HepG2 (cell line): ENCODE results near the gene CCNB1IP1. TPM values are rescaled to one million over a fixed set of nuclear protein-coding genes. Genes with fewer than 3 reads are reported as not detected.

Experiments
- AKNA ChIP-seq: sonication (generic); formaldehyde crosslinking; IDR thresholded peaks from 2 replicates; pipeline ENCODE4 v1.4.0; 2020; ENCODE audit warnings: missing genetic modification reagents, borderline replicate concordance
- EP300 ChIP-seq, 3 experiments: sonication (generic) in 1 of 3; formaldehyde crosslinking in 1 of 3; IDR thresholded peaks; 2 replicates each; pipeline versions ENCODE4 v1.5.1 to v1.6.1; 2011 to 2020; ENCODE audit warnings: low read depth in 2 of 3, low read length in 2 of 3, borderline replicate concordance in 1 of 3, improper control_type of control experiment in 1 of 3, mild to moderate bottlenecking in 1 of 3, missing genetic modification reagents in 1 of 3, moderate library complexity in 1 of 3
- FOXK2 ChIP-seq: fragments of 450-650 bp; IDR thresholded peaks from 2 replicates; pipeline ENCODE4 v1.6.1; 2016
- JUN ChIP-seq: sonication (generic); formaldehyde crosslinking; IDR thresholded peaks from 2 replicates; pipeline ENCODE4 v1.4.0; 2020; ENCODE audit warnings: mild to moderate bottlenecking, missing genetic modification reagents
- KAT7 ChIP-seq: IDR thresholded peaks from 2 replicates; pipeline ENCODE4 v1.6.1; 2018; ENCODE audit warnings: borderline replicate concordance, missing compliant biosample characterization
- MLLT10 ChIP-seq: sonication (generic); formaldehyde crosslinking; IDR thresholded peaks from 2 replicates; pipeline ENCODE4 v1.4.0; 2020; ENCODE audit warnings: missing genetic modification reagents
- SIN3B ChIP-seq: fragments of 150-350 bp; IDR thresholded peaks from 2 replicates; pipeline ENCODE4 v1.6.1; 2014; ENCODE audit warnings: low read length
- ZFX ChIP-seq: sonication (generic); formaldehyde crosslinking; IDR thresholded peaks from 2 replicates; pipeline ENCODE4 v1.4.0; 2020; ENCODE audit warnings: mild to moderate bottlenecking, low read depth, missing genetic modification reagents, moderate library complexity
- ZKSCAN1 ChIP-seq: fragments of 150-350 bp; IDR thresholded peaks from 2 replicates; pipeline ENCODE4 v1.6.1; 2014; ENCODE audit warnings: low read length
- ZNF232 ChIP-seq: sonication (generic); formaldehyde crosslinking; IDR thresholded peaks from 2 replicates; pipeline ENCODE4 v1.4.0; 2020; ENCODE audit warnings: missing genetic modification reagents, borderline replicate concordance
- ZNF737 ChIP-seq: sonication (generic); formaldehyde crosslinking; IDR thresholded peaks from 2 replicates; pipeline ENCODE4 v1.5.0; 2020; ENCODE audit warnings: missing genetic modification reagents, mild to moderate bottlenecking, borderline replicate concordance
- ZNF766 ChIP-seq: sonication (generic); formaldehyde crosslinking; IDR thresholded peaks from 2 replicates; pipeline ENCODE4 v1.5.0; 2020; ENCODE audit warnings: missing genetic modification reagents, borderline replicate concordance
- ZNF777 ChIP-seq: sonication (generic); formaldehyde crosslinking; IDR thresholded peaks from 2 replicates; pipeline ENCODE4 v1.4.0; 2020; ENCODE audit warnings: missing genetic modification reagents
- ZNF883 ChIP-seq: sonication (generic); formaldehyde crosslinking; IDR thresholded peaks from 2 replicates; pipeline ENCODE4 v1.5.1; 2020; ENCODE audit warnings: mild to moderate bottlenecking, missing genetic modification reagents; ENCODE audit errors: not compliant biosample characterization
- polyA plus RNA-seq, 8 experiments: library from polyadenylated mRNA; depleted of rRNA in 3 of 8; stranded (reverse) in 7 of 8; unstranded in 1 of 8; fragments of >200 nt; fragmentation: Illumina TruSeq in 4 of 8; extraction: Trizol in 4 of 8; gene quantifications; 2 replicates each; pipeline versions ENCODE4 v1.2.1 to v1.2.3, GENCODE V29; 2011 to 2016; ENCODE audit warnings: low read depth in 4 of 8, missing spikeins in 1 of 8, mixed read lengths in 1 of 8; ENCODE audit not compliant: insufficient read depth in 1 of 8
- total RNA-seq, 5 experiments: library from RNA; depleted of rRNA; stranded (reverse); fragments of >200 nt; fragmentation: Illumina TruSeq; extraction: Trizol; gene quantifications; 2 replicates each; pipeline ENCODE4 v1.2.3, GENCODE V29; 2016; ENCODE audit warnings: low read depth in 1 of 5
- TF ChIP-seq, protein P1 (sequence below), 2 experiments: sonication (generic) in 1 of 2; formaldehyde crosslinking in 1 of 2; IDR thresholded peaks; 2 replicates each; pipeline versions ENCODE4 v1.4.0 to v1.6.1; 2018 to 2020; ENCODE audit warnings: missing genetic modification reagents in 2 of 2, borderline replicate concordance in 1 of 2, low read depth in 1 of 2, mild to moderate bottlenecking in 1 of 2, missing biosample characterization in 1 of 2
- TF ChIP-seq, protein P2 (sequence below): sonication (generic); formaldehyde crosslinking; IDR thresholded peaks from 2 replicates; pipeline ENCODE4 v1.5.0; 2020; ENCODE audit warnings: mild to moderate bottlenecking, missing genetic modification reagents, moderate library complexity
- TF ChIP-seq, protein P3 (sequence below): IDR thresholded peaks from 2 replicates; pipeline ENCODE4 v1.6.1; 2016; ENCODE audit warnings: mild to moderate bottlenecking, missing biosample characterization, missing genetic modification reagents

Gene CCNB1IP1
- total and polyA plus RNA-seq, 2 of the 13 experiments (the other 11 are each of a cell fraction or from before 2014, with no cell fraction given): 98.3 to 125 TPM

GRCh38 chr14:20343092-20343861 lies 10.2 kb upstream of the CCNB1IP1 start, which contains the start of gene PARP2 (continued):
- TF ChIP-seq ZNF737 (CRISPR knock-in tag) (no peak), ZNF766 (no peak; the same call in 1 of the 2 replicates), KAT7 (peak; percentile 87), AKNA (CRISPR knock-in tag) (peak; percentile 74; the same call in 1 of the 2 replicates), FOXK2 (peak; percentile 68; the same call in 1 of the 2 replicates), EP300 (IDR thresholded peaks at IDR 0.05; ENCODE audit: low read depth in 2 of 2, low read length in 2 of 2) (no peak; a peak in 1 of 4 replicates), EP300 (CRISPR knock-in tag; IDR thresholded peaks at IDR 0.05; ENCODE audit: borderline replicate concordance) (peak; percentile 30; the same call in 1 of the 2 replicates), ZNF777 (CRISPR knock-in tag) (0 out of 2 replicates have a peak, but pooled peaks have one; percentile 33), ZFX (CRISPR knock-in tag) (peak; percentile 79), ZNF232 (CRISPR knock-in tag) (peak; percentile 30; the same call in 1 of the 2 replicates), JUN (CRISPR knock-in tag) (peak; percentile 93; the same call in 1 of the 2 replicates), ZNF883 (CRISPR knock-in tag) (no peak), SIN3B (peak; percentile 88), MLLT10 (CRISPR knock-in tag) (no peak), ZKSCAN1 (no peak; the same call in 1 of the 2 replicates)
- TF ChIP-seq, protein P1, sequence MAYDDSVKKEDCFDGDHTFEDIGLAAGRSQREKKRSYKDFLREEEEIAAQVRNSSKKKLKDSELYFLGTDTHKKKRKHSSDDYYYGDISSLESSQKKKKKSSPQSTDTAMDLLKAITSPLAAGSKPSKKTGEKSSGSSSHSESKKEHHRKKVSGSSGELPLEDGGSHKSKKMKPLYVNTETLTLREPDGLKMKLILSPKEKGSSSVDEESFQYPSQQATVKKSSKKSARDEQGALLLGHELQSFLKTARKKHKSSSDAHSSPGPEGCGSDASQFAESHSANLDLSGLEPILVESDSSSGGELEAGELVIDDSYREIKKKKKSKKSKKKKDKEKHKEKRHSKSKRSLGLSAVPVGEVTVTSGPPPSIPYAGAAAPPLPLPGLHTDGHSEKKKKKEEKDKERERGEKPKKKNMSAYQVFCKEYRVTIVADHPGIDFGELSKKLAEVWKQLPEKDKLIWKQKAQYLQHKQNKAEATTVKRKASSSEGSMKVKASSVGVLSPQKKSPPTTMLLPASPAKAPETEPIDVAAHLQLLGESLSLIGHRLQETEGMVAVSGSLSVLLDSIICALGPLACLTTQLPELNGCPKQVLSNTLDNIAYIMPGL (CRISPR knock-in tag; IDR thresholded peaks at IDR 0.05; ENCODE audit: borderline replicate concordance in 1 of 2, low read depth in 1 of 2): peak; percentile 99
- TF ChIP-seq, protein P2, sequence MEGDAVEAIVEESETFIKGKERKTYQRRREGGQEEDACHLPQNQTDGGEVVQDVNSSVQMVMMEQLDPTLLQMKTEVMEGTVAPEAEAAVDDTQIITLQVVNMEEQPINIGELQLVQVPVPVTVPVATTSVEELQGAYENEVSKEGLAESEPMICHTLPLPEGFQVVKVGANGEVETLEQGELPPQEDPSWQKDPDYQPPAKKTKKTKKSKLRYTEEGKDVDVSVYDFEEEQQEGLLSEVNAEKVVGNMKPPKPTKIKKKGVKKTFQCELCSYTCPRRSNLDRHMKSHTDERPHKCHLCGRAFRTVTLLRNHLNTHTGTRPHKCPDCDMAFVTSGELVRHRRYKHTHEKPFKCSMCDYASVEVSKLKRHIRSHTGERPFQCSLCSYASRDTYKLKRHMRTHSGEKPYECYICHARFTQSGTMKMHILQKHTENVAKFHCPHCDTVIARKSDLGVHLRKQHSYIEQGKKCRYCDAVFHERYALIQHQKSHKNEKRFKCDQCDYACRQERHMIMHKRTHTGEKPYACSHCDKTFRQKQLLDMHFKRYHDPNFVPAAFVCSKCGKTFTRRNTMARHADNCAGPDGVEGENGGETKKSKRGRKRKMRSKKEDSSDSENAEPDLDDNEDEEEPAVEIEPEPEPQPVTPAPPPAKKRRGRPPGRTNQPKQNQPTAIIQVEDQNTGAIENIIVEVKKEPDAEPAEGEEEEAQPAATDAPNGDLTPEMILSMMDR (CRISPR knock-in tag): peak; percentile 25; the same call in 1 of the 2 replicates
- TF ChIP-seq, protein P3, sequence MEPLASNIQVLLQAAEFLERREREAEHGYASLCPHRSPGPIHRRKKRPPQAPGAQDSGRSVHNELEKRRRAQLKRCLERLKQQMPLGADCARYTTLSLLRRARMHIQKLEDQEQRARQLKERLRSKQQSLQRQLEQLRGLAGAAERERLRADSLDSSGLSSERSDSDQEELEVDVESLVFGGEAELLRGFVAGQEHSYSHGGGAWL (CRISPR knock-in tag): peak; percentile 36
